HepG2 (cell line): Measurements from ENCODE around the gene RANBP2. TPM values are rescaled to one million over a fixed set of nuclear protein-coding genes. Genes with fewer than 3 reads are reported as not detected.

Experiments used
- ATF5 ChIP-seq: sonication (generic); formaldehyde crosslinking; IDR thresholded peaks from 2 replicates; pipeline ENCODE4 v1.4.0; 2020; ENCODE audit warnings: mild to moderate bottlenecking, low read depth, missing genetic modification reagents
- CEBPB ChIP-seq: IDR thresholded peaks from 2 replicates; pipeline ENCODE4 v1.6.1; 2011; ENCODE audit warnings: low read depth, low read length, improper control_type of control experiment, borderline replicate concordance
- CENPX ChIP-seq: sonication (generic); formaldehyde crosslinking; IDR thresholded peaks from 2 replicates; pipeline ENCODE4 v1.9.0; 2021; ENCODE audit warnings: mild to moderate bottlenecking, missing genetic modification reagents, moderate library complexity
- CREBL2 ChIP-seq: sonication (generic); formaldehyde crosslinking; IDR thresholded peaks from 2 replicates; pipeline ENCODE4 v1.8.1; 2023; ENCODE audit warnings: missing genetic modification reagents, mild to moderate bottlenecking, borderline replicate concordance
- ELF1 ChIP-seq: sonication (generic); formaldehyde crosslinking; IDR thresholded peaks from 2 replicates; pipeline ENCODE4 v1.4.0; 2020; ENCODE audit warnings: missing genetic modification reagents
- FOXK2 ChIP-seq: fragments of 450-650 bp; IDR thresholded peaks from 2 replicates; pipeline ENCODE4 v1.6.1; 2016
- GPN1 ChIP-seq: sonication (generic); formaldehyde crosslinking; IDR thresholded peaks from 2 replicates; pipeline ENCODE4 v1.5.1; 2020; ENCODE audit warnings: missing genetic modification reagents, borderline replicate concordance
- JUNB ChIP-seq: sonication (generic); formaldehyde crosslinking; IDR thresholded peaks from 2 replicates; pipeline ENCODE4 v1.8.0; 2022; ENCODE audit warnings: missing genetic modification reagents, mild to moderate bottlenecking, borderline replicate concordance
- MLXIP ChIP-seq: sonication (generic); formaldehyde crosslinking; IDR thresholded peaks from 2 replicates; pipeline ENCODE4 v1.9.0; 2021; ENCODE audit warnings: missing genetic modification reagents, borderline replicate concordance
- MXD1 ChIP-seq: sonication (generic); formaldehyde crosslinking; IDR thresholded peaks from 2 replicates; pipeline ENCODE4 v1.4.0; 2020; ENCODE audit warnings: mild to moderate bottlenecking, missing genetic modification reagents
- PHF21A ChIP-seq: sonication (generic); formaldehyde crosslinking; IDR thresholded peaks from 2 replicates; pipeline ENCODE4 v1.5.0; 2020; ENCODE audit warnings: mild to moderate bottlenecking, missing genetic modification reagents
- PLRG1 ChIP-seq: fragments of 450-650 bp; conservative IDR thresholded peaks from 2 replicates; pipeline ENCODE4 v1.6.1; 2016
- POGZ ChIP-seq: sonication (generic); formaldehyde crosslinking; IDR thresholded peaks from 2 replicates; pipeline ENCODE4 v1.4.0; 2020; ENCODE audit warnings: mild to moderate bottlenecking, missing genetic modification reagents
- PTBP1 ChIP-seq: fragments of 200-400 bp; formaldehyde crosslinking; IDR thresholded peaks from 2 replicates; pipeline ENCODE4 v1.6.1; 2018; ENCODE audit warnings: low read length, low read depth; ENCODE audit not compliant: poor library complexity, severe bottlenecking
- SETDB1 ChIP-seq: sonication (generic); formaldehyde crosslinking; IDR thresholded peaks from 2 replicates; pipeline ENCODE4 v1.5.1; 2020; ENCODE audit warnings: missing genetic modification reagents, mild to moderate bottlenecking, borderline replicate concordance
- SOX6 ChIP-seq, 2 experiments: fragments of 450-650 bp in 1 of 2; sonication (generic) in 1 of 2; formaldehyde crosslinking in 1 of 2; IDR thresholded peaks; 2 replicates each; pipeline versions ENCODE4 v1.4.0 to v1.6.1; 2017 to 2020; ENCODE audit warnings: antibody characterized with exemption in 1 of 2, mild to moderate bottlenecking in 1 of 2, missing genetic modification reagents in 1 of 2
- ZBTB2 ChIP-seq: sonication (generic); formaldehyde crosslinking; IDR thresholded peaks from 2 replicates; pipeline ENCODE4 v1.8.0; 2022; ENCODE audit warnings: low read depth, missing genetic modification reagents
- ZNF496 ChIP-seq: sonication (generic); formaldehyde crosslinking; IDR thresholded peaks from 2 replicates; pipeline ENCODE4 v1.8.1; 2023; ENCODE audit warnings: mild to moderate bottlenecking, moderate library complexity, missing genetic modification reagents; ENCODE audit not compliant: insufficient replicate concordance
- ZNF552 ChIP-seq: sonication (generic); formaldehyde crosslinking; IDR thresholded peaks from 2 replicates; pipeline ENCODE4 v1.9.0; 2022; ENCODE audit warnings: missing genetic modification reagents, mild to moderate bottlenecking, borderline replicate concordance
- ZNF839 ChIP-seq: sonication (generic); formaldehyde crosslinking; IDR thresholded peaks from 2 replicates; pipeline ENCODE4 v1.4.0; 2020; ENCODE audit warnings: missing genetic modification reagents, mild to moderate bottlenecking, borderline replicate concordance
- polyA plus RNA-seq, 8 experiments: library from polyadenylated mRNA; depleted of rRNA in 3 of 8; stranded (reverse) in 7 of 8; unstranded in 1 of 8; fragments of >200 nt; fragmentation: Illumina TruSeq in 4 of 8; extraction: Trizol in 4 of 8; gene quantifications; 2 replicates each; pipeline versions ENCODE4 v1.2.1 to v1.2.3, GENCODE V29; 2011 to 2016; ENCODE audit warnings: low read depth in 4 of 8, missing spikeins in 1 of 8, mixed read lengths in 1 of 8; ENCODE audit not compliant: insufficient read depth in 1 of 8
- total RNA-seq, 5 experiments: library from RNA; depleted of rRNA; stranded (reverse); fragments of >200 nt; fragmentation: Illumina TruSeq; extraction: Trizol; gene quantifications; 2 replicates each; pipeline ENCODE4 v1.2.3, GENCODE V29; 2016; ENCODE audit warnings: low read depth in 1 of 5

RANBP2 gene
- total and polyA plus RNA-seq, 2 of the 13 experiments (the other 11 are each of a cell fraction or from before 2014, with no cell fraction given), result 12.2 to 87.0 TPM

- TF ChIP-seq GPN1 (CRISPR knock-in tag), result peak; percentile 97
- peak; percentile 50; the same call in 1 of the 2 replicates for TF ChIP-seq PHF21A (CRISPR knock-in tag)
- TF ChIP-seq FOXK2, result no peak
- TF ChIP-seq PTBP1, result no peak
- peak; percentile 94 for TF ChIP-seq MXD1 (CRISPR knock-in tag)
- no peak for TF ChIP-seq SOX6 (IDR thresholded peaks at IDR 0.05)
- TF ChIP-seq SOX6 (CRISPR knock-in tag; IDR thresholded peaks at IDR 0.05), result peak; percentile 84
- TF ChIP-seq ZNF552 (CRISPR knock-in tag), result peak; percentile 98
- no peak for TF ChIP-seq SETDB1
- TF ChIP-seq CENPX (CRISPR knock-in tag), result no peak
- no peak for TF ChIP-seq ZNF839
- TF ChIP-seq PLRG1, result no peak
- TF ChIP-seq ZBTB2 (CRISPR knock-in tag), result peak; percentile 82; the same call in 1 of the 2 replicates
- no peak for TF ChIP-seq ZNF496 (CRISPR knock-in tag)
- no peak for TF ChIP-seq MLXIP (CRISPR knock-in tag)
- no peak for TF ChIP-seq JUNB (CRISPR knock-in tag)
- no peak; the same call in 1 of the 2 replicates for TF ChIP-seq CREBL2
- TF ChIP-seq CEBPB, result no peak
- peak; percentile 86 for TF ChIP-seq ELF1
- peak; percentile 99 for TF ChIP-seq POGZ (CRISPR knock-in tag)
- peak; percentile 88; the same call in 1 of the 2 replicates for TF ChIP-seq ATF5 (CRISPR knock-in tag)
These were observed at the start of gene RANBP2 (continued) for GRCh38 chr2:108719149-108720044.
